ENCODE results near the gene DGLUCY.

DGLUCY gene

DNA sequence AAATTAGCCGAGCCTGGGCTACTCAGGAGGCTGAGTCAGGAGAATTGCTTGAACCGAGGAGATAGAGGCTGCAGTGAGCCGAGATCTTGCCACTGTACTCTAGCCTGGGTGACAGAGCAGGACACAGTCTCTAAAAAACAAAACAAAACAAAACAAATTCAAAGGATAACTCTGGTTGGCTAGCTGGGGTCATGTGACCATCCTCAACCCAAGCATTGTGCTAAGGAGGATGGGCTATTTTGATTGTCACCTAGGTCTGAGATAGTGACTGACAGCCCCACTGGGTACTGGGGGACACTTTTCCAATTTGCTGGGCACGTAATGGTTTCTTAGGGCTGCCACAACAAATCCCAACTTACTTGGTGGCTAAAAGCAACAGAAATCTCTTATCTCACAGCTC lies 11.9 kb downstream of the DGLUCY start:
- no CpG with 5 or more reads among the region's 4 CpGs for WGBS (ENCODE audit: extremely low coverage, insufficient coverage, low lambda C conversion rate)
- H3K79me1 ChIP-seq (ENCODE audit: low read length), result no peaks in the 10 kb centered on the region
- no peak overlapping the region for H2BK120ac ChIP-seq (ENCODE audit: low read depth, low read length)
- no peak overlapping the region for H3K56ac ChIP-seq (ENCODE audit: low read length)
- no peak overlapping the region for H3K27ac ChIP-seq (ENCODE audit: low read depth, low read length)
- H3K9ac ChIP-seq (ENCODE audit: low read length), result no peak overlapping the region
- no peaks in the 10 kb centered on the region for H3K79me2 ChIP-seq (ENCODE audit: control insufficient read depth, insufficient read depth, low read length)
- H3K23ac ChIP-seq (ENCODE audit: low read length), result no peak overlapping the region
- H4K5ac ChIP-seq (ENCODE audit: low read length), result no peak overlapping the region
- no peak overlapping the region for H3K4ac ChIP-seq (ENCODE audit: low read depth, low read length)
- no peak overlapping the region for H4K8ac ChIP-seq (ENCODE audit: low read depth, low read length)
- H2BK15ac ChIP-seq (replicated peaks; ENCODE audit: low read depth), result no peak overlapping the region
- no peak for DNase-seq
- no peak overlapping the region for H3K18ac ChIP-seq (ENCODE audit: low read length)
- H3K27me3 ChIP-seq (ENCODE audit: insufficient read depth, low read length, poor library complexity), result no peaks in the 10 kb centered on the region
- H2AK5ac ChIP-seq (ENCODE audit: low read length), result no peak overlapping the region
- no peaks in the 10 kb centered on the region for H3K4me1 ChIP-seq (ENCODE audit: control insufficient read depth, low read depth, low read length)
- H3K4me2 ChIP-seq (ENCODE audit: low read length), result no peak overlapping the region
- H3K4me3 ChIP-seq (ENCODE audit: low read length), result no peak overlapping the region
- no peak overlapping the region for H2BK5ac ChIP-seq (ENCODE audit: low read length)
- no peaks in the 10 kb centered on the region for H3K36me3 ChIP-seq (ENCODE audit: control insufficient read depth, insufficient read depth, low read length)

DNA sequence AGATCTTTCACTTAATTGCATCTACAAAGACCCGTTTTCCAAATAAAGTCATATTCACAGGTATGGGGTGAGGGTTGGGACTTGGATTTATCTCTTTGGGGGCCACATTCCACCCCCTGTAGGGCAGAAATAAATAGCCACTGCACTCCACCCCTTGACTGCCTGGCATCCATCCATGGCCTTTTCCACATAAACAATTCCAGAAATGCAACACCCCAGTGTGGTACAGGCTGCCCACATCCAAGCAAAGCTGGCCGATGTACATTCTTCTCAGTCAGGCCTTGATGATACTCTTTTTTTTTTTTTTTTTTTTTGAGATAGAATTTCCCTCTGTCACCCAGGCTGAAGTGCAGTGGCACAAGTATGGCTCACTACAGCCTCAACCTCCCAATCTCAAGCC lies 12.9 kb downstream of the DGLUCY start:
- H3K4me2 ChIP-seq (ENCODE audit: low read length), result no peak overlapping the region

DNA sequence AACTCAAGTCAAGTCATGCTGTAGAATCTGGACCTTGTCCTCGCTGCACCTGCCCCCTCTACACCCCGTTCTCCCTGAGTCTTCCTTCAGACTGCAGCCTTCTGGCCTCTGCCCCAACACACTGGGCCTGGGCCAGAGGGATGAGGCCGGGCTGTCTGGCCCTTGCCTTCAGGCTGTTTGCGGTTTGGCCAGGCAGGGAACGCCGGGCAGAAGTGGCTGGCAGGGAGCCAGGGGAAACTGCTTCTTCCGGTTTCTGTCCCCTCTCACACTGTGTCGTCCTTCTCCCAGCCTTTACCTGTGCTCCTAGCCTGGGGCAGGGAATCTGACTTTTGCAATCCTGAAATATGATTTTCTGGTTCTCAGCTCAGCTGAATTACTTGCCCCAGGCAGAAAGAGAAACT lies 13.5 kb downstream of the DGLUCY start:
- H3K79me1 ChIP-seq (ENCODE audit: low read length), result no peaks in the 10 kb centered on the region
- H3K4me2 ChIP-seq (ENCODE audit: low read length), result no peak overlapping the region
- H4K8ac ChIP-seq (ENCODE audit: low read depth, low read length), result no peak overlapping the region
- H2BK5ac ChIP-seq (ENCODE audit: low read length), result no peak overlapping the region
- no peaks in the 10 kb centered on the region for H3K36me3 ChIP-seq (ENCODE audit: control insufficient read depth, insufficient read depth, low read length)
- DNase-seq, result no peak
- H3K9ac ChIP-seq (ENCODE audit: low read length), result no peak overlapping the region
- no peak overlapping the region for H3K23ac ChIP-seq (ENCODE audit: low read length)
- no peak overlapping the region for H3K4ac ChIP-seq (ENCODE audit: low read depth, low read length)
- H3K4me3 ChIP-seq (ENCODE audit: low read length), result no peak overlapping the region
- H3K79me2 ChIP-seq (ENCODE audit: control insufficient read depth, insufficient read depth, low read length), result no peaks in the 10 kb centered on the region
- no peaks in the 10 kb centered on the region for H3K27me3 ChIP-seq (ENCODE audit: insufficient read depth, low read length, poor library complexity)
- no peak overlapping the region for H3K56ac ChIP-seq (ENCODE audit: low read length)
- H2BK15ac ChIP-seq (replicated peaks; ENCODE audit: low read depth), result no peak overlapping the region
- no peak overlapping the region for H2BK120ac ChIP-seq (ENCODE audit: low read depth, low read length)
- H3K18ac ChIP-seq (ENCODE audit: low read length), result no peak overlapping the region
- no peaks in the 10 kb centered on the region for H3K4me1 ChIP-seq (ENCODE audit: control insufficient read depth, low read depth, low read length)
- H4K5ac ChIP-seq (ENCODE audit: low read length), result no peak overlapping the region
- whole genome bisulfite sequencing (ENCODE audit: extremely low coverage, insufficient coverage, low lambda C conversion rate), result no CpG with 5 or more reads among the region's 8 CpGs
- no peak overlapping the region for H2AK5ac ChIP-seq (ENCODE audit: low read length)
- H3K27ac ChIP-seq (ENCODE audit: low read depth, low read length), result no peak overlapping the region

More for the DNA sequence above, 12.9 kb downstream of the DGLUCY start:
- Histone ChIP-seq H3K23ac (ENCODE audit: low read length) (no peak overlapping the region), H3K36me3 (ENCODE audit: control insufficient read depth, insufficient read depth, low read length) (no peaks in the 10 kb centered on the region), H4K8ac (ENCODE audit: low read depth, low read length) (no peak overlapping the region), H4K5ac (ENCODE audit: low read length) (no peak overlapping the region), H3K56ac (ENCODE audit: low read length) (no peak overlapping the region), H2BK120ac (ENCODE audit: low read depth, low read length) (no peak overlapping the region), H3K27ac (ENCODE audit: low read depth, low read length) (no peak overlapping the region), H2AK5ac (ENCODE audit: low read length) (no peak overlapping the region), H3K4me1 (ENCODE audit: control insufficient read depth, low read depth, low read length) (no peaks in the 10 kb centered on the region), H3K4ac (ENCODE audit: low read depth, low read length) (no peak overlapping the region), H3K79me2 (ENCODE audit: control insufficient read depth, insufficient read depth, low read length) (no peaks in the 10 kb centered on the region), H2BK15ac (replicated peaks; ENCODE audit: low read depth) (no peak overlapping the region), H3K27me3 (ENCODE audit: insufficient read depth, low read length, poor library complexity) (no peaks in the 10 kb centered on the region), H3K79me1 (ENCODE audit: low read length) (no peaks in the 10 kb centered on the region), H3K18ac (ENCODE audit: low read length) (no peak overlapping the region), H3K4me3 (ENCODE audit: low read length) (no peak overlapping the region), H3K9ac (ENCODE audit: low read length) (no peak overlapping the region), H2BK5ac (ENCODE audit: low read length) (no peak overlapping the region)
- WGBS (ENCODE audit: extremely low coverage, insufficient coverage, low lambda C conversion rate), result no CpG with 5 or more reads among the region's 2 CpGs
- no peak for DNase-seq

DNA sequence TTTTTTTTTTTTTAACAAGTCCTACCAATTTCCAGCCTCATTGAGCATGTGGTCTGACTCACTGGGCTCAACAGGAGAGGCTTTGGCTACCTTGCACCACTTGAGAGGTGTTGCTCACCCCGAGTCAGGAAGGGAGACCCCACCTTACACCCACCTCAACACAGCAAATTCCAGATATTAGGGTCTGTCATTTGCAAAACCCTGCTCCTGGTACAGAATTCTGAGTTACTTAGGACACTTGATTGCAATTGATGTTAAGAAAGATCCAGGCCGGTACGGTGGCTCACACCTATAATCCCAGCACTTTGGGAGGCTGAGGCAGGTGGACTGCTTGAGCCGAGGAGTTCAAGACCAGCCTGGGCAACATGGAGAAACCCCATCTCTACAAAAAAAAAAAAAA lies 14.1 kb downstream of the DGLUCY start:
- Histone ChIP-seq H4K8ac (ENCODE audit: low read depth, low read length) (no peak overlapping the region), H3K18ac (ENCODE audit: low read length) (no peak overlapping the region), H3K36me3 (ENCODE audit: control insufficient read depth, insufficient read depth, low read length) (no peaks in the 10 kb centered on the region), H3K27me3 (ENCODE audit: insufficient read depth, low read length, poor library complexity) (no peaks in the 10 kb centered on the region), H3K4me2 (ENCODE audit: low read length) (no peak overlapping the region), H3K79me1 (ENCODE audit: low read length) (no peaks in the 10 kb centered on the region), H2BK5ac (ENCODE audit: low read length) (no peak overlapping the region), H2BK15ac (replicated peaks; ENCODE audit: low read depth) (no peak overlapping the region), H3K4ac (ENCODE audit: low read depth, low read length) (no peak overlapping the region), H3K9ac (ENCODE audit: low read length) (no peak overlapping the region), H3K4me1 (ENCODE audit: control insufficient read depth, low read depth, low read length) (no peaks in the 10 kb centered on the region), H2BK120ac (ENCODE audit: low read depth, low read length) (no peak overlapping the region), H3K56ac (ENCODE audit: low read length) (no peak overlapping the region), H2AK5ac (ENCODE audit: low read length) (no peak overlapping the region), H4K5ac (ENCODE audit: low read length) (no peak overlapping the region), H3K27ac (ENCODE audit: low read depth, low read length) (no peak overlapping the region), H3K79me2 (ENCODE audit: control insufficient read depth, insufficient read depth, low read length) (no peaks in the 10 kb centered on the region), H3K4me3 (ENCODE audit: low read length) (no peak overlapping the region), H3K23ac (ENCODE audit: low read length) (no peak overlapping the region)
- no CpG with 5 or more reads among the region's 4 CpGs for WGBS (ENCODE audit: extremely low coverage, insufficient coverage, low lambda C conversion rate)
- DNase-seq, result no peak

DNA sequence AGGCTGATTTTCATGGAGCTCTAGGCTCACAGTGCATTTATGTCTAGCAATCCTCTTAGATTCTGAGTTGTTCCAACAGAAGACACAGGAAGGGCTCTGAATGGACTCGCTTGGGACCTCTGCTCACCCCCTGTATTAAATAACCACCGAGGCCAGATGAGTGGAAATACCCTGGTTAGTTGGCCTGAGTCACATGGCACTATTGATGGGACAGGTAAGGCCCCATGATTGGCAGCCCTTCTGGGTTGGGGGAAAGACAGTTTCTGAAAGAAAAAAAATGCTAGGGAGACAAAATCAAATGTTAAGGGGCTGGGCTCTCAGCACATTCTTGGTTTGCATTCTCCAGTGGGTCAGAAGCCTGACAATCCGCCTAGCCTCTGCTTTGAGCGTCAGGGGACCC lies 14.8 kb downstream of the DGLUCY start:
- Histone ChIP-seq H3K18ac (ENCODE audit: low read length) (no peak overlapping the region), H4K5ac (ENCODE audit: low read length) (no peak overlapping the region), H4K8ac (ENCODE audit: low read depth, low read length) (no peak overlapping the region), H3K4ac (ENCODE audit: low read depth, low read length) (no peak overlapping the region), H3K4me3 (ENCODE audit: low read length) (no peak overlapping the region), H3K9ac (ENCODE audit: low read length) (no peak overlapping the region), H3K4me1 (ENCODE audit: control insufficient read depth, low read depth, low read length) (no peaks in the 10 kb centered on the region), H3K27me3 (ENCODE audit: insufficient read depth, low read length, poor library complexity) (no peaks in the 10 kb centered on the region), H3K79me2 (ENCODE audit: control insufficient read depth, insufficient read depth, low read length) (no peaks in the 10 kb centered on the region), H3K56ac (ENCODE audit: low read length) (no peak overlapping the region), H2AK5ac (ENCODE audit: low read length) (no peak overlapping the region), H3K23ac (ENCODE audit: low read length) (no peak overlapping the region), H3K4me2 (ENCODE audit: low read length) (no peak overlapping the region), H2BK120ac (ENCODE audit: low read depth, low read length) (no peak overlapping the region), H3K36me3 (ENCODE audit: control insufficient read depth, insufficient read depth, low read length) (no peaks in the 10 kb centered on the region), H2BK5ac (ENCODE audit: low read length) (no peak overlapping the region), H3K79me1 (ENCODE audit: low read length) (no peaks in the 10 kb centered on the region), H2BK15ac (replicated peaks; ENCODE audit: low read depth) (no peak overlapping the region), H3K27ac (ENCODE audit: low read depth, low read length) (no peak overlapping the region)
- no CpG with 5 or more reads among the region's 4 CpGs for WGBS (ENCODE audit: extremely low coverage, insufficient coverage, low lambda C conversion rate)
- DNase-seq, result no peak

DNA sequence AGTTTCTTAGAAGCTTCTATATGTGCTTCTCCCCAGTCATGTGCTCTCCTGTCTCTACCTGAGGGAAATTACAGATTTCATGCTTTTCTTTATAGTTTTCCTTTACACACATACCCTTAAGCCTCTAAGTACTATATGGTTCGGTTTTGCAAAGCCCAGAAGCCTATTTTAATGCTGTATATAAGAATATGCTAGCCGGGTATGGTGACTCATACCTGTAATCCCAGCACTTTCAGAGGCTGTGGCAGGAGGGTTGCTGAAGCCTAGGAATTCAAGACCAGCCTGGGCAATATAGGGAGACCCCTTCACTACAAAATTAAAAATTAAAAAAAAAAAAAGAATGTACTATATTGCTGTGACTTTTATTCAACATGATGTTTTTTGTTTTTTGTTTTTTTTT lies 15.4 kb downstream of the DGLUCY start:
- Histone ChIP-seq H2BK120ac (ENCODE audit: low read depth, low read length) (no peak overlapping the region), H2BK5ac (ENCODE audit: low read length) (no peak overlapping the region), H4K8ac (ENCODE audit: low read depth, low read length) (no peak overlapping the region), H3K56ac (ENCODE audit: low read length) (no peak overlapping the region), H3K18ac (ENCODE audit: low read length) (no peak overlapping the region), H3K79me1 (ENCODE audit: low read length) (no peaks in the 10 kb centered on the region), H3K4me1 (ENCODE audit: control insufficient read depth, low read depth, low read length) (no peaks in the 10 kb centered on the region), H3K9ac (ENCODE audit: low read length) (no peak overlapping the region), H2BK15ac (replicated peaks; ENCODE audit: low read depth) (no peak overlapping the region), H2AK5ac (ENCODE audit: low read length) (no peak overlapping the region), H3K27ac (ENCODE audit: low read depth, low read length) (no peak overlapping the region), H3K27me3 (ENCODE audit: insufficient read depth, low read length, poor library complexity) (no peaks in the 10 kb centered on the region), H3K36me3 (ENCODE audit: control insufficient read depth, insufficient read depth, low read length) (no peaks in the 10 kb centered on the region), H3K23ac (ENCODE audit: low read length) (no peak overlapping the region), H4K5ac (ENCODE audit: low read length) (no peak overlapping the region), H3K4me2 (ENCODE audit: low read length) (no peak overlapping the region), H3K4ac (ENCODE audit: low read depth, low read length) (no peak overlapping the region), H3K4me3 (ENCODE audit: low read length) (no peak overlapping the region), H3K79me2 (ENCODE audit: control insufficient read depth, insufficient read depth, low read length) (no peaks in the 10 kb centered on the region)
- no peak for DNase-seq
- WGBS (ENCODE audit: extremely low coverage, insufficient coverage, low lambda C conversion rate), result no CpG with 5 or more reads among the region's 2 CpGs

All from mesendoderm (in vitro differentiated cells).